Measurements from ENCODE around the gene ZC3H12D.
"Not testable (repeated sequence)": the region's sequence is repeated elsewhere in the genome, so short reads cannot be mapped to it uniquely, and the experiment has no call there.

DNA sequence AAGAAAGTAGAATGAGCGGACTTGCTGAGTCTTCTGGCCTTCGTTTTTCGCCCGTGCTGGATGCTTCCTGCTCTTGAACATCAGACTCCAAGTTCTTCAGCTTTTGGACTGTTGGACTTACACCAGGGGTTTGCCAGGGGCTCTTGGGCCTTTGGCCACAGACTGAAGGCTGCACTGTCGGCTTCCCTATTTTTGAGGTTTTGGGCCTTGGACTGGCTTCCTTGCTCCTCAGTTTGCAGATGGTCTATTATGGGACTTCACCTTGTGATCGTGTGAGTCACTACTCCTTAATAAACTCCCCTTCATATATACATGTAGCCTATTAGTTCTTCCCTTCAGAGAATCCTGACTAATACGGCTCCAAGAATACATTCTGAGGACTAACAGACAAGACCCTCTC lies 22.1 kb downstream of the ZC3H12D start:
- TF ChIP-seq, protein P1, sequence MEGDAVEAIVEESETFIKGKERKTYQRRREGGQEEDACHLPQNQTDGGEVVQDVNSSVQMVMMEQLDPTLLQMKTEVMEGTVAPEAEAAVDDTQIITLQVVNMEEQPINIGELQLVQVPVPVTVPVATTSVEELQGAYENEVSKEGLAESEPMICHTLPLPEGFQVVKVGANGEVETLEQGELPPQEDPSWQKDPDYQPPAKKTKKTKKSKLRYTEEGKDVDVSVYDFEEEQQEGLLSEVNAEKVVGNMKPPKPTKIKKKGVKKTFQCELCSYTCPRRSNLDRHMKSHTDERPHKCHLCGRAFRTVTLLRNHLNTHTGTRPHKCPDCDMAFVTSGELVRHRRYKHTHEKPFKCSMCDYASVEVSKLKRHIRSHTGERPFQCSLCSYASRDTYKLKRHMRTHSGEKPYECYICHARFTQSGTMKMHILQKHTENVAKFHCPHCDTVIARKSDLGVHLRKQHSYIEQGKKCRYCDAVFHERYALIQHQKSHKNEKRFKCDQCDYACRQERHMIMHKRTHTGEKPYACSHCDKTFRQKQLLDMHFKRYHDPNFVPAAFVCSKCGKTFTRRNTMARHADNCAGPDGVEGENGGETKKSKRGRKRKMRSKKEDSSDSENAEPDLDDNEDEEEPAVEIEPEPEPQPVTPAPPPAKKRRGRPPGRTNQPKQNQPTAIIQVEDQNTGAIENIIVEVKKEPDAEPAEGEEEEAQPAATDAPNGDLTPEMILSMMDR (IDR thresholded peaks at IDR 0.05), result not testable (repeated sequence)
- not testable (repeated sequence) for TF ChIP-seq POLR2A (IDR thresholded peaks at IDR 0.05)

All from lower leg skin (tissue), 3 donors.